HCT116 (cell line): ENCODE data around the gene ORC5. TPM values are rescaled to one million over a fixed set of nuclear protein-coding genes. Genes with fewer than 3 reads are reported as not detected.

Experiments
- ATAC-seq: fragments of 200-7000 bp; cut with Tn5 transposase; 2 replicates; pipeline ENCODE4 v1.9.1; 2020; ENCODE audit warnings: mild to moderate bottlenecking, moderate library complexity
- BruUV-seq: library from RNA; stranded (reverse); fragments of 400-500 nt; replicated peaks from 2 replicates; lab custom pipeline; 2021; lab: Mats Ljungman, UMichigan
- CTCF ChIA-PET: fragments of 300-600 bp; sonication (Branson Sonifier 250); formaldehyde crosslinking; loops from one replicate; lab custom pipeline; 2021; ENCODE audit warnings: antibody characterized with exemption; lab: Charles Lee
- POLR2A ChIA-PET: fragments of 300-600, 350-600 bp; sonication (Branson Sonifier 250); formaldehyde crosslinking; loops from one replicate; lab custom pipeline; 2021; ENCODE audit warnings: antibody characterized with exemption; lab: Charles Lee
- RAD21 ChIA-PET, 2 experiments: fragments of 300-600 bp; sonication (Branson Sonifier 250); formaldehyde crosslinking; loops; one replicate each; lab custom pipeline; 2023; ENCODE audit warnings: low total read pairs in 2 of 2; ENCODE audit not compliant: uncharacterized antibody in 2 of 2, unreplicated experiment in 2 of 2, low non-redundant PET in 1 of 2; lab: Charles Lee
- DNase-seq: peaks from one replicate; pipeline ENCODE4 v3.0.0-alpha.2; 2010; ENCODE audit warnings: low read depth, low spot score
- H2AFZ ChIP-seq: fragments of 200-600 bp; shearing (Covaris generic), sonication (generic); 2 replicates; pipeline ENCODE4 v1.6.1; 2017; ENCODE audit warnings: low read depth, mixed run types, mixed read lengths, antibody characterized with exemption, low read length; ENCODE audit not compliant: poor library complexity, severe bottlenecking
- H3K27ac ChIP-seq: 2 replicates; pipeline ENCODE4 v1.5.1; 2012; ENCODE audit warnings: low read depth, low read length
- H3K27me3 ChIP-seq: fragments of 200-600 bp; sonication (generic); 2 replicates; pipeline ENCODE4 v1.6.1; 2016; ENCODE audit warnings: mixed run types, low read length, mixed read lengths; ENCODE audit not compliant: insufficient read depth
- H3K36me3 ChIP-seq, 2 experiments: fragments of 200-500 bp in 1 of 2; fragments of 200-600 bp in 1 of 2; sonication (Bioruptor generic) in 1 of 2; sonication (generic) in 1 of 2; 2 replicates each; pipeline versions ENCODE4 v1.5.1 to v1.6.1; 2014 to 2016; ENCODE audit warnings: low read length in 2 of 2, inconsistent platforms in 1 of 2, mixed read lengths in 1 of 2, mixed run types in 1 of 2; ENCODE audit not compliant: insufficient read depth in 2 of 2, control insufficient read depth in 1 of 2
- H3K4me1 ChIP-seq, 2 experiments: fragments of 200-600 bp in 1 of 2; sonication (generic) in 1 of 2; 2 replicates each; pipeline versions ENCODE4 v1.5.1 to v1.6.1; 2012 to 2017; ENCODE audit warnings: low read length in 2 of 2, inconsistent platforms in 1 of 2, mild to moderate bottlenecking in 1 of 2, mixed read lengths in 1 of 2, mixed run types in 1 of 2, moderate library complexity in 1 of 2; ENCODE audit not compliant: insufficient read depth in 2 of 2, control insufficient read depth in 1 of 2
- H3K4me2 ChIP-seq: fragments of 200-600 bp; sonication (generic); 2 replicates; pipeline ENCODE4 v1.6.1; 2017; ENCODE audit warnings: mixed run types, low read length, mixed read lengths
- H3K4me3 ChIP-seq, 2 experiments: fragments of 200-600 bp in 1 of 2; sonication (generic) in 1 of 2; replicated peaks in 1 of 2; 2 replicates each; pipeline ENCODE4 v1.5.1; 2011 to 2016; ENCODE audit warnings: low read length in 2 of 2, control low read depth in 1 of 2, low read depth in 1 of 2, mild to moderate bottlenecking in 1 of 2, mixed read lengths in 1 of 2, mixed run types in 1 of 2
- H3K79me2 ChIP-seq: fragments of 200-600 bp; sonication (generic); 2 replicates; pipeline ENCODE4 v1.6.1; 2017; ENCODE audit warnings: mild to moderate bottlenecking, mixed run types, low read length, moderate library complexity, mixed read lengths; ENCODE audit not compliant: insufficient read depth
- H3K9ac ChIP-seq: fragments of 200-600 bp; sonication (generic); 2 replicates; pipeline ENCODE4 v1.6.1; 2016; ENCODE audit warnings: low read length, mixed read lengths
- H3K9me2 ChIP-seq: fragments of 200-600 bp; sonication (generic), shearing (Covaris generic); 2 replicates; pipeline ENCODE4 v1.6.1; 2017; ENCODE audit warnings: mixed run types, mild to moderate bottlenecking, moderate library complexity; ENCODE audit not compliant: insufficient read depth
- H3K9me3 ChIP-seq, 2 experiments: fragments of 200-500 bp in 1 of 2; fragments of 200-600 bp in 1 of 2; sonication (Bioruptor generic) in 1 of 2; sonication (generic) in 1 of 2; 2 replicates each; pipeline ENCODE4 v1.6.1; 2014 to 2017; ENCODE audit warnings: low read length in 2 of 2, mixed read lengths in 2 of 2, inconsistent platforms in 1 of 2, low read depth in 1 of 2, mild to moderate bottlenecking in 1 of 2, mixed run types in 1 of 2, moderate library complexity in 1 of 2; ENCODE audit not compliant: control insufficient read depth in 1 of 2, insufficient read depth in 1 of 2
- H4K20me1 ChIP-seq: fragments of 200-600 bp; sonication (generic), shearing (Covaris generic); 2 replicates; pipeline ENCODE4 v1.6.1; 2017; ENCODE audit warnings: mixed run types, mild to moderate bottlenecking, moderate library complexity; ENCODE audit not compliant: insufficient read depth
- CEBPB ChIP-seq: IDR thresholded peaks from 2 replicates; pipeline ENCODE4 v1.6.1; 2012; ENCODE audit warnings: low read depth
- EZH2 ChIP-seq: fragments of 200-600 bp; sonication (generic); IDR thresholded peaks from 2 replicates; pipeline ENCODE4 v1.6.1; 2017; ENCODE audit warnings: antibody characterized with exemption, mixed run types
- EZH2phosphoT487 ChIP-seq: fragments of 200-600 bp; IDR thresholded peaks from 2 replicates; pipeline ENCODE4 v1.6.1; 2018; ENCODE audit warnings: antibody characterized with exemption, borderline replicate concordance
- intact Hi-C: fragments of 100-400 bp; cut with micrococcal nuclease; formaldehyde crosslinking; loops from 2 replicates; pipeline ENCODE4 v1.10.0; 2022
- total RNA-seq: library from RNA; stranded (reverse); gene quantifications from one replicate; pipeline ENCODE4 v1.2.1, GENCODE V29; 2021; ENCODE audit not compliant: unreplicated experiment
- TF ChIP-seq, protein P1 (sequence below): IDR thresholded peaks from 2 replicates; pipeline ENCODE4 v1.6.1; 2012
- TF ChIP-seq, protein P2 (sequence below), 3 experiments: fragments of 200-600 bp in 1 of 3; sonication (generic) in 1 of 3; IDR thresholded peaks in 2 of 3; conservative IDR thresholded peaks in 1 of 3; 2 replicates each; pipeline ENCODE4 v1.5.1; 2012 to 2017; ENCODE audit warnings: low read depth in 2 of 3, low read length in 2 of 3, antibody characterized with exemption in 1 of 3, borderline replicate concordance in 1 of 3, control low read depth in 1 of 3, mild to moderate bottlenecking in 1 of 3, mixed read lengths in 1 of 3, mixed run types in 1 of 3, moderate library complexity in 1 of 3; ENCODE audit not compliant: insufficient read depth in 1 of 3

Gene ORC5
- total RNA-seq, 1 experiment from 2014 or later = 30.2 TPM

DNA sequence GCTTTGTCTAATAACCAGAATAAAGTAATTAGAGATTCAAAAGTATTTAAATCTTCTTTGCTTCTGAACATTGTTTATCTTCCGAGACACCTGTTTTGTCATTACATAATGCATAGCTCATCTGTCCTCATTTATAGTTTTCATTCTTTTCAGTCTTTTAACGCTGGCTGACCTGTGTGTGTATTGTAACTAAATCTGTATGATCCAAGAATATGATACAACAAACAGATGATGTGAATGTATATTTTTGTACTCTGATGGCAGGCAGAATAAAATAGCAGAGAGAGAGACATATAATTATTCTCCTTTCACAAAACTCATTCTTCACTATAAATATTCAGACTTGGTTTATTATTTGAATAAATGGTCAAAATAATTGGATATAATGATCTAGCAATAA is 80.6 kb downstream of the ORC5 start:
- Histone ChIP-seq H3K27me3 (no peaks in the 10 kb centered on the region), H4K20me1 (no peaks in the 10 kb centered on the region), H3K9me3 (no peaks in the 10 kb centered on the region), H3K9me2 (no peaks in the 10 kb centered on the region), H3K36me3 (peaks cover 2% of the 10 kb centered on the region in 2 experiments; a peak in 2 of 4 replicates), H3K4me2 (no peak overlapping the region), H3K4me1 (no peaks in the 10 kb centered on the region), H3K27ac (no peak overlapping the region), H3K79me2 (no peaks in the 10 kb centered on the region), H3K4me3 (no peak overlapping the region), H2AFZ (no peak overlapping the region), H3K9ac (no peak overlapping the region)
- RAD21 ChIA-PET = no interaction called here
- TF ChIP-seq, protein P1, sequence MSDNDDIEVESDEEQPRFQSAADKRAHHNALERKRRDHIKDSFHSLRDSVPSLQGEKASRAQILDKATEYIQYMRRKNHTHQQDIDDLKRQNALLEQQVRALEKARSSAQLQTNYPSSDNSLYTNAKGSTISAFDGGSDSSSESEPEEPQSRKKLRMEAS = no peak
- no peak for TF ChIP-seq EZH2phosphoT487
- TF ChIP-seq, protein P2, sequence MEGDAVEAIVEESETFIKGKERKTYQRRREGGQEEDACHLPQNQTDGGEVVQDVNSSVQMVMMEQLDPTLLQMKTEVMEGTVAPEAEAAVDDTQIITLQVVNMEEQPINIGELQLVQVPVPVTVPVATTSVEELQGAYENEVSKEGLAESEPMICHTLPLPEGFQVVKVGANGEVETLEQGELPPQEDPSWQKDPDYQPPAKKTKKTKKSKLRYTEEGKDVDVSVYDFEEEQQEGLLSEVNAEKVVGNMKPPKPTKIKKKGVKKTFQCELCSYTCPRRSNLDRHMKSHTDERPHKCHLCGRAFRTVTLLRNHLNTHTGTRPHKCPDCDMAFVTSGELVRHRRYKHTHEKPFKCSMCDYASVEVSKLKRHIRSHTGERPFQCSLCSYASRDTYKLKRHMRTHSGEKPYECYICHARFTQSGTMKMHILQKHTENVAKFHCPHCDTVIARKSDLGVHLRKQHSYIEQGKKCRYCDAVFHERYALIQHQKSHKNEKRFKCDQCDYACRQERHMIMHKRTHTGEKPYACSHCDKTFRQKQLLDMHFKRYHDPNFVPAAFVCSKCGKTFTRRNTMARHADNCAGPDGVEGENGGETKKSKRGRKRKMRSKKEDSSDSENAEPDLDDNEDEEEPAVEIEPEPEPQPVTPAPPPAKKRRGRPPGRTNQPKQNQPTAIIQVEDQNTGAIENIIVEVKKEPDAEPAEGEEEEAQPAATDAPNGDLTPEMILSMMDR (IDR thresholded peaks at IDR 0.05 in 2 of 3, conservative IDR thresholded peaks at IDR 0.05 in 1 of 3; ENCODE audit: borderline replicate concordance in 1 of 3, insufficient read depth in 1 of 3, low read depth in 2 of 3, low read length in 2 of 3) = no peak
- DNase-seq (no peak), ATAC-seq (no peak)
- CTCF ChIA-PET = no interaction called here
- POLR2A ChIA-PET = no interaction called here
- BruUV-seq = no TSS peak
- intact Hi-C loops = no loop called here

DNA sequence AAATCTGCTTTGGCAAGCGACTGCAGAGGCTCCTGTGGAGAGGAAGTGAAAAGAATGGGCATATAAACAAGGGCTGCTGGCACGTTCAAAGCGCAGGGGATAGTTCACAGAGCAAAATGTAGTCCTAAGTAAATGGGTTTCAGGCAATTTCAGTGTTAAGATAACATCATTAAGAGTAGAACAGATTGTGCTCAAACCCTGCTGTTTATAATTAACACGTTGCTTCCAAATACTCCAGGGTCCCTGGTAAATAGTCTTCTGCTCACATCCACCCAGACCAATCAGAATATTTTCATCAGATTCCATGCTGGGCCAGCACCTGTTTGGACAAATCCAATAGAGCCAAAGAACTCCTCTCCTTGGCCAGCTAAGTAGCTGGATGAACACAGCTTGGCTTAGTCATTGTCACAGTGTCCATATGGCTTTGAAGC is 81.4 kb downstream of the ORC5 start:
- POLR2A ChIA-PET = no interaction called here
- intact Hi-C loops = no loop called here
- no peak for DNase-seq
- BruUV-seq = no TSS peak
- CTCF ChIA-PET = no interaction called here
- H3K9ac ChIP-seq = no peak overlapping the region
- no peak for TF ChIP-seq CEBPB
- TF ChIP-seq, protein P1 = no peak
- no peak for TF ChIP-seq EZH2
- TF ChIP-seq, protein P2 (IDR thresholded peaks at IDR 0.05 in 2 of 3, conservative IDR thresholded peaks at IDR 0.05 in 1 of 3; ENCODE audit: borderline replicate concordance in 1 of 3, insufficient read depth in 1 of 3, low read depth in 2 of 3, low read length in 2 of 3) = no peak
- TF ChIP-seq, all 23 proteins: peak for 0
- H3K27ac ChIP-seq = no peak overlapping the region
- H3K36me3 ChIP-seq = peaks cover 2% of the 10 kb centered on the region in 2 experiments; a peak in 2 of 4 replicates
- no peaks in the 10 kb centered on the region for H3K27me3 ChIP-seq
- ATAC-seq = no peak
- no peak overlapping the region for H2AFZ ChIP-seq
- no peaks in the 10 kb centered on the region for H3K9me3 ChIP-seq
- H3K4me1 ChIP-seq = no peaks in the 10 kb centered on the region
- RAD21 ChIA-PET = no interaction called here
- H4K20me1 ChIP-seq = no peaks in the 10 kb centered on the region
- H3K4me2 ChIP-seq = no peak overlapping the region
- H3K79me2 ChIP-seq = no peaks in the 10 kb centered on the region
- no peaks in the 10 kb centered on the region for H3K9me2 ChIP-seq
- no peak overlapping the region for H3K4me3 ChIP-seq
